Measurements from ENCODE around the gene ACADVL.

DNA sequence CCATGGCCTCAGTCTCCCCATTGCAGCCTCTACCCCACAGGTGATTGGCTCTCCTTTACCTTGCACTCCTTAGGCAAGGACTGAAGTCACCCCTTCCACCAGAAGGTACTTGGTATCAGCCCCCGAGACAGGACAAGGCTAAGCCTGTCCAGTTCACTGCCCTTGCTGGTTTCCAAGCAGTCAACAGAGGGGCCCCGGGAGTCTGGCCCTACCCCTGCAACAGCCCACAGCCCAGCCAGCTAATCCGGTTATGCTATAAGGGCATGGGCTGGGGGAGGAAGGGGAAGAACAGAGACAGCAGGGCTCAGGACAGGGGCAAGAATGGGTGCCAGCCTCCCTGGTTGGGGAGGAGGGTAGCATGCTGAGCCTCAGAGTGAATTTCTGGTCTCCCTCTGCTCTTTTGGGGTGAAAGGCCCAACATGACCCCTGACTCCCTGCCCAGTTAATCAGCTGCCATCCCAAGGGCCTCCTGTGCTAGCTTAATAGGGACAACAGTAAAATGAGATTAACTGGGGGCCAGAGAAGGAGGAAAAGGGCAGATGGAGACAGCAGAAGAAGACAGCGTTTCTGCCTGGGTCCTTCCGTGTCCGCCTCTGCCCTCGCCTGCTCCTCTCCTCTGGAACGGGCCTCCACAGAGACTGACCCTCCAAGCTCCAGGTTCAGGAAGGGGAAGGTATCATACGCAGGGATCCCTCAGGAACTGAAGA, 10.8 kb upstream of the ACADVL start:
- TF ChIP-seq TAF1 (conservative IDR thresholded peaks at IDR 0.05) (no peak), RXRA (IDR thresholded peaks at IDR 0.05) (no peak), GABPA (IDR thresholded peaks at IDR 0.05 in 1 of 2, conservative IDR thresholded peaks at IDR 0.05 in 1 of 2) (no peak), NR2F2 (IDR thresholded peaks at IDR 0.05) (no peak), EGR1 (IDR thresholded peaks at IDR 0.05; ENCODE audit: low read depth in 2 of 2) (no peak), JUND (IDR thresholded peaks at IDR 0.05) (no peak), HNF4G (IDR thresholded peaks at IDR 0.05) (no peak)
- TF ChIP-seq, protein P1, sequence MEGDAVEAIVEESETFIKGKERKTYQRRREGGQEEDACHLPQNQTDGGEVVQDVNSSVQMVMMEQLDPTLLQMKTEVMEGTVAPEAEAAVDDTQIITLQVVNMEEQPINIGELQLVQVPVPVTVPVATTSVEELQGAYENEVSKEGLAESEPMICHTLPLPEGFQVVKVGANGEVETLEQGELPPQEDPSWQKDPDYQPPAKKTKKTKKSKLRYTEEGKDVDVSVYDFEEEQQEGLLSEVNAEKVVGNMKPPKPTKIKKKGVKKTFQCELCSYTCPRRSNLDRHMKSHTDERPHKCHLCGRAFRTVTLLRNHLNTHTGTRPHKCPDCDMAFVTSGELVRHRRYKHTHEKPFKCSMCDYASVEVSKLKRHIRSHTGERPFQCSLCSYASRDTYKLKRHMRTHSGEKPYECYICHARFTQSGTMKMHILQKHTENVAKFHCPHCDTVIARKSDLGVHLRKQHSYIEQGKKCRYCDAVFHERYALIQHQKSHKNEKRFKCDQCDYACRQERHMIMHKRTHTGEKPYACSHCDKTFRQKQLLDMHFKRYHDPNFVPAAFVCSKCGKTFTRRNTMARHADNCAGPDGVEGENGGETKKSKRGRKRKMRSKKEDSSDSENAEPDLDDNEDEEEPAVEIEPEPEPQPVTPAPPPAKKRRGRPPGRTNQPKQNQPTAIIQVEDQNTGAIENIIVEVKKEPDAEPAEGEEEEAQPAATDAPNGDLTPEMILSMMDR (IDR thresholded peaks at IDR 0.05; ENCODE audit: low read depth, low read length, missing input control), result no peak
- TF ChIP-seq, protein P2, sequence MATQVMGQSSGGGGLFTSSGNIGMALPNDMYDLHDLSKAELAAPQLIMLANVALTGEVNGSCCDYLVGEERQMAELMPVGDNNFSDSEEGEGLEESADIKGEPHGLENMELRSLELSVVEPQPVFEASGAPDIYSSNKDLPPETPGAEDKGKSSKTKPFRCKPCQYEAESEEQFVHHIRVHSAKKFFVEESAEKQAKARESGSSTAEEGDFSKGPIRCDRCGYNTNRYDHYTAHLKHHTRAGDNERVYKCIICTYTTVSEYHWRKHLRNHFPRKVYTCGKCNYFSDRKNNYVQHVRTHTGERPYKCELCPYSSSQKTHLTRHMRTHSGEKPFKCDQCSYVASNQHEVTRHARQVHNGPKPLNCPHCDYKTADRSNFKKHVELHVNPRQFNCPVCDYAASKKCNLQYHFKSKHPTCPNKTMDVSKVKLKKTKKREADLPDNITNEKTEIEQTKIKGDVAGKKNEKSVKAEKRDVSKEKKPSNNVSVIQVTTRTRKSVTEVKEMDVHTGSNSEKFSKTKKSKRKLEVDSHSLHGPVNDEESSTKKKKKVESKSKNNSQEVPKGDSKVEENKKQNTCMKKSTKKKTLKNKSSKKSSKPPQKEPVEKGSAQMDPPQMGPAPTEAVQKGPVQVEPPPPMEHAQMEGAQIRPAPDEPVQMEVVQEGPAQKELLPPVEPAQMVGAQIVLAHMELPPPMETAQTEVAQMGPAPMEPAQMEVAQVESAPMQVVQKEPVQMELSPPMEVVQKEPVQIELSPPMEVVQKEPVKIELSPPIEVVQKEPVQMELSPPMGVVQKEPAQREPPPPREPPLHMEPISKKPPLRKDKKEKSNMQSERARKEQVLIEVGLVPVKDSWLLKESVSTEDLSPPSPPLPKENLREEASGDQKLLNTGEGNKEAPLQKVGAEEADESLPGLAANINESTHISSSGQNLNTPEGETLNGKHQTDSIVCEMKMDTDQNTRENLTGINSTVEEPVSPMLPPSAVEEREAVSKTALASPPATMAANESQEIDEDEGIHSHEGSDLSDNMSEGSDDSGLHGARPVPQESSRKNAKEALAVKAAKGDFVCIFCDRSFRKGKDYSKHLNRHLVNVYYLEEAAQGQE (IDR thresholded peaks at IDR 0.05), result no peak
- TF ChIP-seq, protein P3, sequence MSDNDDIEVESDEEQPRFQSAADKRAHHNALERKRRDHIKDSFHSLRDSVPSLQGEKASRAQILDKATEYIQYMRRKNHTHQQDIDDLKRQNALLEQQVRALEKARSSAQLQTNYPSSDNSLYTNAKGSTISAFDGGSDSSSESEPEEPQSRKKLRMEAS (IDR thresholded peaks at IDR 0.05), result no peak
- TF ChIP-seq, protein P4, sequence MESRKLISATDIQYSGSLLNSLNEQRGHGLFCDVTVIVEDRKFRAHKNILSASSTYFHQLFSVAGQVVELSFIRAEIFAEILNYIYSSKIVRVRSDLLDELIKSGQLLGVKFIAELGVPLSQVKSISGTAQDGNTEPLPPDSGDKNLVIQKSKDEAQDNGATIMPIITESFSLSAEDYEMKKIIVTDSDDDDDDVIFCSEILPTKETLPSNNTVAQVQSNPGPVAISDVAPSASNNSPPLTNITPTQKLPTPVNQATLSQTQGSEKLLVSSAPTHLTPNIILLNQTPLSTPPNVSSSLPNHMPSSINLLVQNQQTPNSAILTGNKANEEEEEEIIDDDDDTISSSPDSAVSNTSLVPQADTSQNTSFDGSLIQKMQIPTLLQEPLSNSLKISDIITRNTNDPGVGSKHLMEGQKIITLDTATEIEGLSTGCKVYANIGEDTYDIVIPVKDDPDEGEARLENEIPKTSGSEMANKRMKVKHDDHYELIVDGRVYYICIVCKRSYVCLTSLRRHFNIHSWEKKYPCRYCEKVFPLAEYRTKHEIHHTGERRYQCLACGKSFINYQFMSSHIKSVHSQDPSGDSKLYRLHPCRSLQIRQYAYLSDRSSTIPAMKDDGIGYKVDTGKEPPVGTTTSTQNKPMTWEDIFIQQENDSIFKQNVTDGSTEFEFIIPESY (IDR thresholded peaks at IDR 0.05), result no peak

All from liver (tissue), 3 donors.